ENCODE results near the gene TMEM72.
"Not testable (repeated sequence)": the region's sequence is repeated elsewhere in the genome, so short reads cannot be mapped to it uniquely, and the experiment has no call there.

TMEM72 gene

GRCh38 chr10:44911081-44911540 is at the start of gene TMEM72:
Gene TMEM72, plus strand, starts transcription at chr10:44911337. Its CDS starts 176 bp downstream, at chr10:44911513.
- DNase-seq, result no peak

- DNase-seq, result no peak
Measured at GRCh38 chr10:44862006-44862751, 49.0 kb upstream of the TMEM72 start.

- no peak for DNase-seq
Measured at GRCh38 chr10:44862924-44863323, 48.2 kb upstream of the TMEM72 start.

- DNase-seq, result no peak
Measured at GRCh38 chr10:44863344-44864047, 47.6 kb upstream of the TMEM72 start.

- no peak for DNase-seq
Measured at GRCh38 chr10:44864051-44864450, 47.1 kb upstream of the TMEM72 start.

- peak; percentile 40 for DNase-seq
Measured at GRCh38 chr10:44864637-44865288, 46.4 kb upstream of the TMEM72 start.

- DNase-seq, result no peak
Measured at GRCh38 chr10:44865289-44865671, 45.9 kb upstream of the TMEM72 start.

- not testable (repeated sequence) for DNase-seq
Measured at GRCh38 chr10:44866367-44866766, 44.8 kb upstream of the TMEM72 start.

- no peak for DNase-seq
Measured at GRCh38 chr10:44870031-44870430, 41.1 kb upstream of the TMEM72 start.

GRCh38 chr10:44873160-44873559 is 38.0 kb upstream of the TMEM72 start:
- DNase-seq, result no peak

GRCh38 chr10:44874166-44874565 is 37.0 kb upstream of the TMEM72 start:
- no peak for DNase-seq

GRCh38 chr10:44878706-44879530 is 32.2 kb upstream of the TMEM72 start:
- peak; percentile 67 for DNase-seq

- no peak for DNase-seq
Measured at GRCh38 chr10:44879531-44879899, 31.6 kb upstream of the TMEM72 start.

GRCh38 chr10:44880090-44880715 is 30.9 kb upstream of the TMEM72 start:
- DNase-seq, result no peak

- DNase-seq, result no peak
Measured at GRCh38 chr10:44881649-44882048, 29.5 kb upstream of the TMEM72 start.

GRCh38 chr10:44882166-44882720 is 28.9 kb upstream of the TMEM72 start:
- DNase-seq, result no peak

GRCh38 chr10:44883593-44884331 is 27.4 kb upstream of the TMEM72 start:
- no peak for DNase-seq

- no peak for DNase-seq
Measured at GRCh38 chr10:44885710-44886109, 25.4 kb upstream of the TMEM72 start.

- no peak for DNase-seq
Measured at GRCh38 chr10:44886966-44887365, 24.2 kb upstream of the TMEM72 start.

GRCh38 chr10:44888886-44889285 is 22.3 kb upstream of the TMEM72 start:
- DNase-seq, result no peak

- no peak for DNase-seq
Measured at GRCh38 chr10:44889834-44890233, 21.3 kb upstream of the TMEM72 start.
